Measurements from ENCODE around the gene RNF150. TPM values are rescaled to one million over a fixed set of nuclear protein-coding genes. Genes with fewer than 3 reads are reported as not detected.

Gene RNF150
- total RNA-seq, 1 experiment from 2014 or later: 0.15 TPM

GRCh38 chr4:141109983-141110382, 23.3 kb downstream of the RNF150 start:
- H3K36me3 ChIP-seq (ENCODE audit: low read depth): no peaks in the 10 kb centered on the region
- BruUV-seq (replicated peaks): no TSS peak
- H3K79me2 ChIP-seq (ENCODE audit: low read depth): no peaks in the 10 kb centered on the region
- no peaks in the 10 kb centered on the region for H4K20me1 ChIP-seq (ENCODE audit: insufficient read depth)
- DNase-seq: no peak
- no peaks in the 10 kb centered on the region for H3F3A ChIP-seq (ENCODE audit: insufficient read depth, low read depth)
- intact Hi-C loops (cut with micrococcal nuclease; ENCODE audit: unreplicated experiment): no loop called here
- no peak overlapping the region for H2AFZ ChIP-seq
- H3K4me2 ChIP-seq: no peak overlapping the region
- no peak overlapping the region for H3K27ac ChIP-seq
- no peaks in the 10 kb centered on the region for H3K9me3 ChIP-seq (ENCODE audit: insufficient read depth, low read depth)
- no peak overlapping the region for H3K4me3 ChIP-seq
- H3K27me3 ChIP-seq (ENCODE audit: insufficient read depth, low read depth): no peaks in the 10 kb centered on the region
- no peaks in the 10 kb centered on the region for H3K4me1 ChIP-seq (replicated peaks; ENCODE audit: insufficient read depth)
- ChIA-PET POLR2A (ENCODE audit: unreplicated experiment) (no interaction called here), CTCF (no interaction called here)
- TF ChIP-seq CTCF (conservative IDR thresholded peaks at IDR 0.05): no peak
- no peak for TF ChIP-seq EZH2 (IDR thresholded peaks at IDR 0.05; ENCODE audit: low read depth)
- H3K9me2 ChIP-seq (ENCODE audit: insufficient read depth): no peaks in the 10 kb centered on the region

- Histone ChIP-seq H3K36me3 (ENCODE audit: low read depth) (no peaks in the 10 kb centered on the region), H3K9me2 (ENCODE audit: insufficient read depth) (no peaks in the 10 kb centered on the region), H3F3A (ENCODE audit: insufficient read depth, low read depth) (no peaks in the 10 kb centered on the region), H3K4me2 (no peak overlapping the region), H3K79me2 (ENCODE audit: low read depth) (no peaks in the 10 kb centered on the region), H4K20me1 (ENCODE audit: insufficient read depth) (no peaks in the 10 kb centered on the region), H3K9me3 (ENCODE audit: insufficient read depth, low read depth) (no peaks in the 10 kb centered on the region), H3K4me1 (replicated peaks; ENCODE audit: insufficient read depth) (no peaks in the 10 kb centered on the region), H3K27ac (no peak overlapping the region), H3K4me3 (no peak overlapping the region), H2AFZ (no peak overlapping the region), H3K27me3 (ENCODE audit: insufficient read depth, low read depth) (no peaks in the 10 kb centered on the region)
- POLR2A ChIA-PET (ENCODE audit: unreplicated experiment): no interaction called here
- DNase-seq: no peak
- BruUV-seq (replicated peaks): no TSS peak
- intact Hi-C loops (cut with micrococcal nuclease; ENCODE audit: unreplicated experiment): no loop called here
- CTCF ChIA-PET: no interaction called here
- TF ChIP-seq CTCF (conservative IDR thresholded peaks at IDR 0.05) (no peak), EZH2 (IDR thresholded peaks at IDR 0.05; ENCODE audit: low read depth) (no peak)
Observed at GRCh38 chr4:141107927-141108326, 25.3 kb downstream of the RNF150 start.

GRCh38 chr4:141102367-141102766, 30.9 kb downstream of the RNF150 start:
- Histone ChIP-seq H3K36me3 (ENCODE audit: low read depth) (no peaks in the 10 kb centered on the region), H3F3A (ENCODE audit: insufficient read depth, low read depth) (no peaks in the 10 kb centered on the region), H3K4me1 (replicated peaks; ENCODE audit: insufficient read depth) (no peaks in the 10 kb centered on the region), H2AFZ (no peak overlapping the region), H3K9me3 (ENCODE audit: insufficient read depth, low read depth) (no peaks in the 10 kb centered on the region), H3K4me3 (no peak overlapping the region), H3K9me2 (ENCODE audit: insufficient read depth) (no peaks in the 10 kb centered on the region), H3K27me3 (ENCODE audit: insufficient read depth, low read depth) (no peaks in the 10 kb centered on the region), H4K20me1 (ENCODE audit: insufficient read depth) (no peaks in the 10 kb centered on the region), H3K27ac (no peak overlapping the region), H3K4me2 (no peak overlapping the region), H3K79me2 (ENCODE audit: low read depth) (no peaks in the 10 kb centered on the region)
- no peak for TF ChIP-seq EZH2 (IDR thresholded peaks at IDR 0.05; ENCODE audit: low read depth)
- TF ChIP-seq CTCF (conservative IDR thresholded peaks at IDR 0.05): no peak
- CTCF ChIA-PET: no interaction called here
- BruUV-seq (replicated peaks): no TSS peak
- intact Hi-C loops (cut with micrococcal nuclease; ENCODE audit: unreplicated experiment): no loop called here
- peak; percentile 9 to 44 for DNase-seq
- POLR2A ChIA-PET (ENCODE audit: unreplicated experiment): no interaction called here

Measured in PC-9 (cell line).